Measurements from ENCODE around the gene SSBP4.

DNA sequence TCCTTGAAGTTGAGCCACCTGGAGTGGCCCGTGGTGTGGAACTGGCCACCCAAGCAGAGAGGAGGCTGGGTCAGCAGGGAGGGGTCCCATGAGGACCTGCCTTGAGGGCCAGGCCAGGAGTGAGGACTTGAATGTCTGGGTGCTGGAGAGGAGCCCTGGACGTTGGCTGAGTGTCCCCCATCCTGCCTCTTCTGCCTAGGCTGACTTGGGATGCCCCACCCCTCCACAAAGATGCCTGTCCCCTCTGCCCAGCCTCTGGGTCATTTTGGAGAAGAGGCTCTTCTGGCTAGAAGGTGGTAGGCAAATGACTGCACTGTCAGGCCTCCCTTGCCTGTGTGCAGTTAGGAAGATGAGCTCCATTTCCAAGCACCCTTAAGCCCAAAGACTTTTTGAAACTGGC lies 1.7 kb downstream of the SSBP4 start:
- TF ChIP-seq, protein P1, sequence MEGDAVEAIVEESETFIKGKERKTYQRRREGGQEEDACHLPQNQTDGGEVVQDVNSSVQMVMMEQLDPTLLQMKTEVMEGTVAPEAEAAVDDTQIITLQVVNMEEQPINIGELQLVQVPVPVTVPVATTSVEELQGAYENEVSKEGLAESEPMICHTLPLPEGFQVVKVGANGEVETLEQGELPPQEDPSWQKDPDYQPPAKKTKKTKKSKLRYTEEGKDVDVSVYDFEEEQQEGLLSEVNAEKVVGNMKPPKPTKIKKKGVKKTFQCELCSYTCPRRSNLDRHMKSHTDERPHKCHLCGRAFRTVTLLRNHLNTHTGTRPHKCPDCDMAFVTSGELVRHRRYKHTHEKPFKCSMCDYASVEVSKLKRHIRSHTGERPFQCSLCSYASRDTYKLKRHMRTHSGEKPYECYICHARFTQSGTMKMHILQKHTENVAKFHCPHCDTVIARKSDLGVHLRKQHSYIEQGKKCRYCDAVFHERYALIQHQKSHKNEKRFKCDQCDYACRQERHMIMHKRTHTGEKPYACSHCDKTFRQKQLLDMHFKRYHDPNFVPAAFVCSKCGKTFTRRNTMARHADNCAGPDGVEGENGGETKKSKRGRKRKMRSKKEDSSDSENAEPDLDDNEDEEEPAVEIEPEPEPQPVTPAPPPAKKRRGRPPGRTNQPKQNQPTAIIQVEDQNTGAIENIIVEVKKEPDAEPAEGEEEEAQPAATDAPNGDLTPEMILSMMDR (IDR thresholded peaks at IDR 0.05): no peak
- no peak for TF ChIP-seq ZFX (IDR thresholded peaks at IDR 0.05; ENCODE audit: borderline replicate concordance)
